ENCODE measurements around the gene TTI1.

GRCh38 chr20:38004416-38004815, 28.8 kb downstream of the TTI1 start:
- TF ChIP-seq ZBTB7A (IDR thresholded peaks at IDR 0.05; ENCODE audit: borderline replicate concordance, control insufficient read depth, low read depth, low read length), result no peak
- no peak for TF ChIP-seq LEF1 (IDR thresholded peaks at IDR 0.05)
